ENCODE results near the gene CYP19A1.

GRCh38 chr15:51386960-51387698 lies 48.7 kb upstream of the CYP19A1 start:
- TF ChIP-seq EZH2phosphoT487 (IDR thresholded peaks at IDR 0.05; ENCODE audit: low read depth) (no peak), CTCF (IDR thresholded peaks at IDR 0.05; ENCODE audit: low read depth, low read length) (no peak)

Measured in OCI-LY3 (cell line).